Stimulated activated CD8-positive, alpha-beta memory T cell treated with anti-CD3 and anti-CD28 coated beads, Interleukin-4, amount 100 ng/mL, for 4 hours (primary cell): ENCODE measurements around the gene ING3.
A peak's percentile ranks its signal among the peaks of the same experiment; 100 is the strongest.
"Not testable (repeated sequence)": the region's sequence is repeated elsewhere in the genome, so short reads cannot be mapped to it uniquely, and the experiment has no call there.

Experiments
- DNase-seq, 2 donors: peaks; one replicate each; pipeline ENCODE4 v3.0.0-alpha.2; 2020; ENCODE audit warnings: low read depth in 2 of 2, low spot score in 1 of 2

The ING3 gene

DNA sequence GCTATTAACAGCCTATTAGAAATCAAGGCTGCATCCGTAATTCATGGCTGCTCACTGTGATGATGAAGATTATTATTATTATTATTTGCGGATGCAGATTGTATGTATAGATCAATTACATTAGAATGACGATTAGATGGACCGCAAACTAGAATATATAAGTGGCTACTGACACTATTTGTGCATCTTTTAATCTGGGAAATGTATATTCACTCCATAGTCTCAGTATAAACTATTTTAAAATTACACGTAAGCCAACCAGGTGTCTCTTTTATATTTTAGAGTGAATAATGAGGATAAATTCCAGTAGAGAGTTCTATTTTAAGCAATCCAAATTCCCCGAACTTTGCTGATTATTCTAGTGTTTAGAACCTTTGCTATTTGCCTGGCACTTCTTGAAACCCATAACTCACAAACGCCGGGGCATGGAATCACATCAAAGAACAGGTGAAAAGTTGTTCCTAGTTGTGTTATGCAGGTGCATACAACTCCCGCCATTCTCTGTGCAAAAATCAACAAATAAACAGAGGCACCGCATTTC, 509 bp upstream of the ING3 start:
- no peak for DNase-seq

- DNase-seq: no peak
These were observed 727 bp downstream of the ING3 start for GRCh38 chr7:120951309-120951699.

DNA sequence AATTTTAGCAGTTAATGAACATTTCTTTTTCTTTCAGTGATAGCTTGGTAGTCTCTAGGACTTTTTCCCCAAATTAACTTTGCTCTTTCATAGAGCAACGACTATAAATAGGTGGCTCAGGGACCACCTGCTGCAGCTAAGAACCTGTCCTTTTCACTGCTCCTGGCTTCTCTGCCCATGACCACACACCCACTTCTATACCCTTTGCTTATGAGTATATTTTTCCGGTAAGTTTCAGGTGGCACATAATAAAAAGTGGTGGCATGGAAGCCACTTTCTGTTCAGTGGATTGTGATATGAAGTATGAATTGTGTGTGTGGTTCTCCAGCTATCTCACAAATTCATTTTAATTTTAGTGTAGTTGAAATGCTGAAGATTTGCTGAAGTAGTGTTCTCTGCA, 1.2 kb downstream of the ING3 start:
- DNase-seq: no peak

DNA sequence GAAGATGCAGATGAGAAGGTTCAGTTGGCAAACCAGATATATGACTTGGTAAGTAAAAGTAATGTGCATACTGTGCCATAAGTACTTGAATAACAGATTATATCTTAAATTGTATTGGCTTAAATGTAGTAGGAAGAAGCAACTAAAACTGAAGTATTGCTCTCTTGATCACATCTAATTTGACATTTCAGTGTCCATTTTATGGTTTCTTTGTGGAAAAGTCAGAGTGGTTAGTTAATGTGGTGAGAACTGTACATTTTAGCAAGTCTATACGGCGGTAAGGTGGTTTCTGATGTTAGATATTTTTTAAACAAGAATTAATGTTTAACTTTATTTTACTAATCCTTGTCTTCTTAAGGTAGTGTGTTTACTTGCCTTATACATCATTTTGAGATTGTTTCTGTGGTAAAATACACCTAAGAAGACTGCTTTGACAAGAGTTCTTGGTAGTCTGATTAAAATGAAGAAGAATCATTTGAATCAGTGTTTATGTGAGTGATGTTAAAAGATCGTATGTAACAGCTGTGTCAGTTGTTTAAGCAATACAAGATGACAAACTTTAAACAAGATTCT, 5.1 kb downstream of the ING3 start:
- DNase-seq: no peak

- no peak for DNase-seq
These were observed 9.4 kb downstream of the ING3 start for GRCh38 chr7:120959929-120960484.

DNA sequence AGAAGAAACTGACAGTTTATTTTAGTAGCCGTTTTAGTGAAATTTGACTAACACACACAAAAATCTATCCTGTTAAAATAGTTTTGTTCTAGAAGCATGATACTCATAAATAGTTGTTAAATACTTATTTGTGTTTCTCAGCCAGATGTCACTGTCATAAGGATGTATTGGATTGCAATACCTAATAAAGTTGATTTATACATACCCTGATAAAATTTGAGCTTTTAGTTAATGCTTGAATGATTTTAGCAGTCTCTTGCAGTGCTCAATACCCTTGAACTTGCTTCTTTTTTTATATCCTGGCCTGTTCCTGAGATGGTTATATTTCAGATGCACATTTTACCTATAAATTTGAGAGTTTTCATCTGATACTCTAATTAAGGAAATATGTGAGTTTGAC, 10.1 kb downstream of the ING3 start:
- no peak for DNase-seq

DNA sequence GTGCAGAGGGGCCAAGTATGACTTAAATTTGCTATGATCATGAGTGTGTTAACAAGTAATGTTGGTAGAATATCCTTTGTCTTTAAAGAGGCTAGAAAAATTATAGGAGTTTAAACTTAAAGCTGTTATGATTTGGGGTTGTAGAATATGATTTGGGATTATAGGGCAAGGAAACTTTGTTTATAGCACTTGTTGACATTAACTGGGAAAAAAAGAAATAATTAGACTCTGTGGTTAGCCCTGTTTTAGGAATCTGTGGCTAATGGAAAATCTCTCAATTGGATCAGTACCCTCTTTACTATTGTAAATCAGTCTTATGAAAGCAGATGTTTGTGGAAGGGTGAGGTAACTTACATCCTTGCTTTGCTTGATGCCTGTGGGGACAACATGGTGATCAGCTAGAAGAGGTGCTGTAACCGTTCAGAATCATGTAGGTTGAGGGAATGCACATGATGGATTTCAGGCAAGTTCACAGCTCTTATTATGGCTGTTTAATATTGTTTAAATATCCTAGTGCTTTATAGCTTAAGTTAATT, 11.1 kb downstream of the ING3 start:
- no peak for DNase-seq

- no peak for DNase-seq
These were observed 13.5 kb downstream of the ING3 start for GRCh38 chr7:120964088-120964487.

DNA sequence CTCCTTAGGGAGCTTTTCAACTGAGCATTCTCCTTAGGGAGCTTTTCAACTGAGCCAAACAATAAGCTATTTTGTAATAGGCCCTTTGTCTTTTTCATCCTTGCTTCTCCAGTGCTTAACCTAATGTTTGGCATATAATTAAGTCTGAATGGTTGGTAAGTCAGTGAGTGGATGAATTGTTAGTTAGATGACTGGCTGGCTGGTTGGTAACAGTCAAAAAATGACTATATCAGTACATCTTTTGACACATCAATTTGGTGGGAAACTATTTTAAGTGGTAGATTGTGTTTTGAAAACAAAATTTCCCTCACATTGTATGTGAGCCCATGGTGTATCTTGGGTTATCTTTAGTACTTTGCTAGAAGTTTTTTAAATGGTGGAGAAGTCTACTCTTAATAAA, 16.4 kb downstream of the ING3 start:
- DNase-seq: no peak

DNA sequence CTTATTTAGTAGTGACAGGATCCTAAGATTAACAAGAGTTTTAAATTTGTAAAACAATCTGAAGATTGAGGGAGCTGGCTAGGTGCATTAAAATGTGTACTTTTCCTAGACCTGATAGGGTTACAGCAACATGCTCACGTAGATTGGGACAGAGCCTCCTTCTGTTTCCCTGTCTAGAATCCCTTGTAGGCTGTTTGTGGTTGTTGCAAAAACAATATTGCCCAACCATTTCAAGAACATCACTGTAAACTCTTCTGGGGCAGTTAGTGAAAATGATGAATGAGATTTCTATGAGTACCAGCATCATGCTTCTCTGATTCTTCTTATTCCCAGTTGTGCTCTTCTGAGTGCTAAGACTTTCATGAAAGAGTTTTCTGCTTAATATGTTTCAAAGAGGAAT, 23.3 kb downstream of the ING3 start:
- DNase-seq: no peak

DNA sequence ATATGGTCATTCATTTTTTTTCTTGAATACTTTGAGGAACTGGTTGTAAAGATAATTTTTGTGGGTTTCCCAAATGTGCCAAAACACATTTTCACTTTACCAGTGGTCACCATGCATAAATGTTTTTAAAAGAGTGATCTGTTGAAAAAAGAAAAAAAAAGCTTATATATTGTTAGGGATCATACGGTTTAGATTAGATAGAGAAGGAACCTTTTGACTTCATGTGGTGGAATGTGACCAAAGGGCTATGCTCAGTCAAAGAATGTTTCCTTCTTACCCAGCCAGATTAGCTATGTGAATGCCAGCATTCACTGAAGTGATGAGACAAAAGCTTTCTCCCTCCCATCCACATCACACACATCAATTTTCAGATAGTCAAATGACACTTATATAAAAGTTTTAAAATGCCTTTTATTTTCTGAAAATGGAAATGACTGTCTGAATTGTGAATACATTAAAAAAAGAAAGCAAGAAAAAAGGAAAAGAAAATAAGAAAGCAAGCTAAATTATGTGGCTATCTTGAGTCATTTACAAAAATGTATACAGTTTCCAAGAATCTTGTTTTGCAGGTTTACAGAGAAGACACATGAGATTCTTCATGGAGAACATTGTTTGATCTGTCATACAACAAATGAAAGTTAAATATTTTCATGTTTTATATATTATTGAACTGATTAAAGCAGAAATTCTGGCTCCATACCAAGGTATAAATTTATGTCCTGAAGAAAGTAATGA, 29.4 kb downstream of the ING3 start:
- DNase-seq: no peak

GRCh38 chr7:120981117-120981516, 30.5 kb downstream of the ING3 start:
- no peak for DNase-seq

- DNase-seq: no peak
These were observed 31.5 kb downstream of the ING3 start for GRCh38 chr7:120981888-120982615.

- not testable (repeated sequence) for DNase-seq
These were observed 33.0 kb downstream of the ING3 start for GRCh38 chr7:120983592-120983991.

- DNase-seq: no peak
These were observed 33.8 kb downstream of the ING3 start for GRCh38 chr7:120984406-120984805.

GRCh38 chr7:120985130-120985758, 34.7 kb downstream of the ING3 start:
- no peak for DNase-seq

DNA sequence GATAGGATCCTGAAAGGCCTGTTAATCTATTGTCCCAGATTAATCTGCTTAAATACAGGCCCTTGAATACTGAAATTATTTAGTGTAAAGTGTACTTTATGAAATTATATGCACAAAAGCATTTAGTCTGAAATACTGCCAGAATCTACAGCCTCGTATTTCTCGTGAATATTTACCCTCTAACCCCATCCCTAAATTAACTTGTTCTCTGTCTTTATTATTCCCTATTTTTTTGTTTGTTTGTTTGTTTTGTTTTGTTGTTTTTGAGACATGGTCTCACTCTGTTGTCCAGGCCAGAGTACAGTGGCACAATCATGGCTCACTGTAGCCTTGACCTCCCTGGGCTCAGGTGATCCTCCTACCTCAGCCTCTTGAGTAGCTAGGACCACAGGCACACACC, 35.3 kb downstream of the ING3 start:
- no peak for DNase-seq

DNA sequence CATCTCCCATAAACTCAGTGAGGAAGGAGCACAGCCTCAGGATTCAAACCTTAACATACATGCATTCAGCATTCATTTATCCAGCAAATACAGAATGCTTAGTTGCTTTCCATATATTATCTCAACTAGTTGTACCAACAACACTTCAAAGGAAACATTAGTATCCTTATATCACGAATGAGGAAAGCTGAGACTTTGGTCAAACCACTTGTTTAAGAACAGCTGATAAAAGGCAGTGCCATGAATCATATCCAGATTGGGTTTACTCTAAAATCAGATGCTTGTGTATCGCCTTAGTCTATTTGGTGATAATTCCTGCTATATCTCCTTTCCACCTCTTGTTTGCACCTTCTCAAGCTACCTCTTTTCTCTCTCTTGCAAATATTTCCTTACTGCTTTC, 36.1 kb downstream of the ING3 start:
- DNase-seq: no peak

DNA sequence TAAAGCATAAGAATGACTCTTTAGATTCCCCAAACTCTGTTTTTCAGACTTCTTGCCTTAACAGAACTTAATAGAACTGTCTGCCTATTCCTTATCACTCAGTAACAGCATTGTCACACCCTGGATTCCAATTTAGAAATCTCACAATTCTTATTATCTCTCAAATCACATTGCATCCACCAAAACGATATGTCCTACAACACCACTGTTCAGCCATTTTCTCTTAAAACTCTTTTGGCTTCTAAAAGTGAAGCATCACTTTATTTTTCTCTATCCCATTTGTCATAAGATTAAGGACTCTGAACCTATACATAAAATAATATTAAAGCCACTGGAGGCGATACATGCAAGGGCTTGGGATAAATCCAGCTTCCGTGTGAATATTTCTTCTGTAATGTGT, 36.7 kb downstream of the ING3 start:
- DNase-seq: no peak

DNA sequence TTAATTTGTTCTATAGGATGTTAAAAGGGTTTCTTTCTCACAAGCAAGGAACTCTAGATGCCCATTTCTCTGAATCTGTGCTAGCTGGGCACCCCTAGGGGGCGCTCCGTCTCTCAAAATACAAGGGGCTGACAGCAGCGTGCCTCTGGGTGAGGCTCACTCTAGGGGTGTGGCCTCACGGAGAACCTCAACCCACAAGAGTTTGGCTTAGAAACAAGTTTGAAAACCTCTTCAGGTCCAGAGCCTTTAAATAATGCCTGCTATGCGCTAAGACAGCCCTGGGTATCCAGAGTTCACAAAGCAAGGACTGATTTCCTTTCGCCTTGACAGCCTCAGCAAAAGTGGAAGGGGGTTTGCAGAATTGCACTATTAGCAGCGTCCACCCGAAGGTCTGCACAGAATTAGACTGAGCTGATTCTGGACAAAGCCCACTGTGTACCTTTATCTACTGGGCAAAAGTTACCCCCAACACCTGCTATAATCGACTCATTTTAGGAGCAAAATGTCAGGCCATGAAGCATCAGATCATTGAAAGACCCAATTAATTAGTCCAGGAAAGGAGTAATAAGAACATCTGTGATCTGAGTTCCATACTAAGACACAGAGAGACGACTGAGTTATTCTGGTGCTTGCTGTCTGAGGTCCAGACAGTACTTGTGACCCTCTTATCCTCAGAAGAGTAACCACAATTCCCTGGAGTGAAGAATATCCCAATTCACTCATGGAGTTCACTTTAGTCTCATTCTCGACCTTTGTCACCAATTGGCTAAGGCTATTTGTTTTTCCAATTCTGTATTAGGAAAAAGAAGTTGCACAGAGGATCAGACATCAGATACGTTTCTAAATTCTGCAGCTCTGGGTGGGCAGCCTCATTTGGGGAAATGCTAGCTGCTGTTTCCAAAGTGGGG, 37.4 kb downstream of the ING3 start:
- peak; percentile 57 to 66 for DNase-seq
